ENCODE data around the gene ANP32B.
"Not testable (repeated sequence)": the region's sequence is repeated elsewhere in the genome, so short reads cannot be mapped to it uniquely, and the experiment has no call there.

GRCh38 chr9:97996676-97997075, 13.5 kb downstream of the ANP32B start:
- not testable (repeated sequence) for TF ChIP-seq POLR2A, CTCF (IDR thresholded peaks at IDR 0.05)
